ENCODE results near the gene IFIT1B.
"Not testable (repeated sequence)": the region's sequence is repeated elsewhere in the genome, so short reads cannot be mapped to it uniquely, and the experiment has no call there.

IFIT1B gene

GRCh38 chr10:89348975-89349374 lies 28.9 kb upstream of the IFIT1B start:
- DNase-seq (ENCODE audit: low read depth): no peak

- not testable (repeated sequence) for DNase-seq (ENCODE audit: low read depth)
Observed at GRCh38 chr10:89350631-89351315, 27.1 kb upstream of the IFIT1B start.

DNA sequence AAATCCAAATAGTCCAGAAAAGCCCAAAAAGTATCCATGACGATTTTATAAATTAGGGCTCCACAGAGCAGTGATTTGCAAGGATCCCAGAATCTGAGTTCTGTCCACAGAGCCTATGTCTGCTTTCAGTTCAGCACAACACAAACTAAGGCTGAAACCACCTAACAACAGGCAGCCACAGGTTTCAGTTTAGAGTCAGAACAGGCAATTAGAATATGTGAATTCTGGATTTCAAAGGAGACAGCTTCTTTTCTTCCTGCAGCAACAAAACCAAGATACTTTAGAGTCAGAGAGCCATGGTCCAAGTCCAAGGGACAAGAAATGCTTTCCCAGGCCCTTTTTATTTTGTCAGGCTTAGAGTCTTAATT lies 26.5 kb upstream of the IFIT1B start:
- DNase-seq (ENCODE audit: low read depth): no peak

DNA sequence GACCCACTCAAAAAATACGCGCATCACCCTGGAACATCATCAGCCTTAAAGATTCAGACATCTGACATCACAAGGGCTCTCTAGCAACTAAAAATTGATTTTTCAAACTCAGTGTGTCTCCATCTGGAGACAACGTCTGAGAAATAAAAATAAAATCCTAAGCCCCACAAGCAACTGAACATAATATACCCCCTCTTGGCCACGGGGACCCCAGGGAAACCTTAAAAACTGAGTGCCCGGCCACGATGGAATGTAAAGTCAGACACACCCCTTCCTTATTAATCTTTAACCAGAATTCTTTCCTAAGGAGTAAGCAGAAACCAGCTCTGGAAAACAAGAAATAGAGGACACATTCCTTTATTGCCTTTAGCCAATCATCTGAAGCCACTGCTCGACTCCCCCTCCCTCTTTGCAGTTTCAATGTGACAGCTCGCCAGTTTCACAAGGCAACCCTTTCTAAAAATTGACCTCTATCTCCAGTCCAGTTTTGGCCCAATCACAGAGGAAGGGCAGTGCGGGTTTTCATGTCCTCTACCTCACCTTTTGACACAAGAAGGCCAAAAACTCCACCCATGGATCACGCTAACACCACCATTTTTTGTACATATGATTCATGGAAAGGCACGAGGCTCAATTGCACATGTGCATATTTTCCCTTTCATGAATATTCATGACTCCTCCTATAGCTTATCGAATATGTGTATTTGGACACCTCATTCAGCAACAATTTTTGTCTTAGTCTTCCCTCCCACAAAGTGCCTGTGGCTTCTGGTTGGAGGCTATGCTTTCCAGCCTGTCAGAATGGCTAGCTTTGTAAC lies 25.9 kb upstream of the IFIT1B start:
- peak; percentile 94 for DNase-seq (ENCODE audit: low read depth)

- no peak for DNase-seq (ENCODE audit: low read depth)
Observed at GRCh38 chr10:89352802-89353201, 25.1 kb upstream of the IFIT1B start.

- DNase-seq (ENCODE audit: low read depth): no peak
Observed at GRCh38 chr10:89355394-89355931, 22.4 kb upstream of the IFIT1B start.

GRCh38 chr10:89357096-89357495 lies 20.8 kb upstream of the IFIT1B start:
- DNase-seq (ENCODE audit: low read depth): no peak

- no peak for DNase-seq (ENCODE audit: low read depth)
Observed at GRCh38 chr10:89357975-89358374, 19.9 kb upstream of the IFIT1B start.

DNA sequence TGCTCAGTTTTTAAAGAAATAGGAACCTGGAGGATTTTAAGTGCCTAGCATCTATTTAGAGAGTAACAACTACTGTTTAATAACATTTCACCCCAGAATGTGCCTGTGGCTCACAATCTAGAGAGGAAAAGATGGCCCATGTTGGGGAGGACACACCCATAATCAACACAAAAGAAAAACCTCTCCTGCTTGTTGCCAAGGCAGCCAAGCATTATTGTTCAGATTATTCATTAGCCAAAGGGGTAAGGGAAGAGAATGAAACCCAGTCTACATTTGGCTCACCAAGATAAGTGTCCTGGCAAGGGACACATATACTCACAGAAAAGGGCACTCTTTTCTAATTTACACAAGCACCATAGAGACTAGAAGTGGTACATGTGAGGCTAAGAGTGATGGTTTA lies 17.7 kb upstream of the IFIT1B start:
- DNase-seq (ENCODE audit: low read depth): no peak

DNA sequence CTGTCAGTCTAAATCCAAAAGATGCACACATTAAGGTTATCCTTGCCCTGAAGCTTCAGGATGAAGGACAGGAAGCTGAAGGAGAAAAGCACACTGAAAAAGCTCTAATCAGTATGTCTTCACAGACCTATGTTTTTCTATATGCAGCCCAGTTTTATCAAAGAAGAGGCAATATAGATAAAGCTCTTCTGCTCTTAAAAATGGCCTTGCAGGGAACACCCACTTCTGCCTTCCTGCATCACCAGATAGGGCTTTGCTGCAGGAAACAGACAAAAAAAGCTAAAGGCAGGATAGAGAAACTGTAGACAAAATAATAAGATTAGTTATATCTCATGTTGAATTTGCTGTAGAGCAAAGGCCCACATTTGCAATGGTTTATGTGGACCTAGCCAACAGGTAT lies 14.9 kb upstream of the IFIT1B start:
- DNase-seq (ENCODE audit: low read depth): no peak

- no peak for DNase-seq (ENCODE audit: low read depth)
Observed at GRCh38 chr10:89363729-89364442, 14.0 kb upstream of the IFIT1B start.

GRCh38 chr10:89364531-89364930 lies 13.3 kb upstream of the IFIT1B start:
- no peak for DNase-seq (ENCODE audit: low read depth)

- no peak for DNase-seq (ENCODE audit: low read depth)
Observed at GRCh38 chr10:89367529-89367928, 10.3 kb upstream of the IFIT1B start.

GRCh38 chr10:89368129-89368528 lies 9.7 kb upstream of the IFIT1B start:
- DNase-seq (ENCODE audit: low read depth): no peak

GRCh38 chr10:89369156-89370105 lies 8.4 kb upstream of the IFIT1B start:
- DNase-seq (ENCODE audit: low read depth): no peak

- DNase-seq (ENCODE audit: low read depth): no peak
Observed at GRCh38 chr10:89371079-89371478, 6.8 kb upstream of the IFIT1B start.

DNA sequence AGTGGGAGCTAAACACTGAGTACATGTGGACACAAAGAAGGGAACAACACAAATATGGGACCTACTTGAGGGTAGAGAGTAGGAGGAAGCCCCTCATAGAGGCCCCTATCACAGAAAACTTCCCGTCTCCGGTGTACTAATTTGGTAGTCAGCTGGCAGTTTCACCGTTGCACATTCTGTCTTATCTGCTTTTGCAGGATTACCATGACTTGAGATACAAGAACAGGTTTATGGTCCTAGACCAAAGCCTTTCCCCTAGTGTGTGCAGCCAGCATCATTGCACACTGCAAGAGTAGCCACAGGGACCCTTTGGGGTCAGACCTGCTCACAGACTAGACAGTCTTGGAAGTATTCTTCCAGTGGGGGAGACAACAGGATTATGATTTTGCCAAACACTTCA lies 5.9 kb upstream of the IFIT1B start:
- DNase-seq (ENCODE audit: low read depth): no peak

DNA sequence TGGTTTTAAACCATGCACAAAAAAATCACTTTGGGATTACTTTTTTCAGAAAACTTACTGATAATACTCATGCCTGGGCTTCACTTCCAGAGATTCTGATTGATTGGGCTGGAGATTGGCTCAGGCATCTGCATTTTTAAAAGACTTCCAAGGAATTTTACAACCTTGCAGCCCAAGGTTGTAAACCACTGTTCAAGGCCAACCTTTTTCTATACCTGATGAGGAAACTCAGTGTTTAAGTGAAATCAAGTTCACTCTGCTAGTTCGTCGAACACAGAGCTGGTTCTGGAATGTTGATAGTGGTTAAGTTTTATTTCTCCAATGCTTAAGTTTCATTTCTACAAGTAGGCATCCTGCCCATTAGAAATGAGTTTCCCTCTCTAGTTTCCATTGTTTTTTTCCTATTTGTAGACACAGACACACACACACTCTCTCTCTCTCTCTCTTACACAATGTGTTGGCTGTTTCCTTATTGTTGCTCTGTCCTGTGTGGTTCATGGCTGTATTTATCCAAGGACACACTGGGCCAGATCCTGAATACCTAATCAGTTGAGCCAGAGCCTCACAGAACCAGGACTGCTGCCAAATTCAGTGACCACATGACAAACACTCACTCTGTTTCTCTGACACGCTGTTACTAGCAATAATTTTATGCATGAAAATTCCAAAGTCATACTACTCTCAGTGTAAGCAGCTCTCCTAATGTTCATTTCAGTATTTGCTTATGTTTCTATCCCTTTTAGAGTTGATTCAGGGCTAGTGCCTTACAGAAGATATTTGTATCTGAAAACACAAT lies 3.7 kb upstream of the IFIT1B start:
- no peak for DNase-seq (ENCODE audit: low read depth)

DNA sequence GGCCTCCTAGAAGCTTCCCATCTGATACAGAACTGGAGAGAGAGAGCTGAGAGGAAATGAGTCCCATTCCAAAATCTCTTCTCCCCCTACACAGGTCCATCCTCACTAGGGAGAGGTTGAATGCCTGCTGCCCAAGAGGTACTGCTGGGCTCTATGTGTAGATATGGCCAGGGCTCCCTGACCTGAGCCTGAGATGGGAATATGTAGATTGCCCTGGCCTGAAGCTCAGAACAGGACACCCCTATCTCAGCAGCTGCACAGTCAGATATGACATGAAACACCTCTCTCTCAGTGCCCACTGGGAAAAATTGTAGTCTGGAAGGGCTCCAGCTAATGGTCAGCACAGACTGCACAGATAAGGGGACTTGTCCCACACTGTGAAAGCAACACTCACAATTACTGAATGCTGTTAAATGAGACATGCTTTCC lies 3.1 kb upstream of the IFIT1B start:
- DNase-seq (ENCODE audit: low read depth): no peak

GRCh38 chr10:89379103-89379502 lies 1.2 kb downstream of the IFIT1B start:
- DNase-seq (ENCODE audit: low read depth): no peak

DNA sequence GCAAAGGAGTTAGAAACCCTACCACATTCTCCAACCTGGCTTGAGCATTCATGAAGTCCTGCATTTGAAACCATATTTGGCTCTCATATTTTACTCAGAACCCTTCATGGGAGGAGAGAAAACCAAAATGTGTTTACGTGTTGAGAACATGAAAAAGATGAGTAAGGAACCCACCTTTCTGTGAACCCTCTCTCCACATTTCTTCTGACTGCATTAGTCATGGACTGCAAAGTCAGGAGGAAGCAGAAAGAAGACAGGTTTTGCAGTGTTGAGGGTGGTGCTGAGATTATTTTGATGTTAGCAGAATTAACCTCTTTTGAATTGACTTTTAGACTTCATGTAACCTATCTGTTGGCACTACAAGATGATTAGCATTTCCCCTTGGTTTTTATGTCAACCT lies 4.9 kb downstream of the IFIT1B start:
- DNase-seq (ENCODE audit: low read depth): no peak

Data from HS-27A (cell line).